ENCODE measurements around the gene CCDC187. TPM values are rescaled to one million over a fixed set of nuclear protein-coding genes. Genes with fewer than 3 reads are reported as not detected.
A peak's percentile ranks its signal among the peaks of the same experiment; 100 is the strongest.

CCDC187 gene
- total and polyA plus RNA-seq, 10 donors = 0.03 to 0.20 (median 0.11) TPM; not detected in 2

- intact Hi-C loops (cut with DNase I; ENCODE audit: low total_unique reads) = no loop called here
- Histone ChIP-seq H3K4me1 (peaks cover 0 to 95% (median 51%) of the 10 kb centered on the region in 6 donors), H3K9me3 (no peaks in the 10 kb centered on the region), H3K36me3 (peaks cover 0 to 67% (median 2%) of the 10 kb centered on the region in 6 donors), H3K4me3 (no peak overlapping the region), H3K27ac (no peak overlapping the region), H3K27me3 (replicated peaks in 1 of 7) (no peaks in the 10 kb centered on the region)
- DNase-seq = no peak
- TF ChIP-seq POLR2AphosphoS5 (IDR thresholded peaks at IDR 0.05) = peak in 1 of 3 donors; percentile 20
- TF ChIP-seq CTCF (IDR thresholded peaks at IDR 0.05 in 8 of 11, conservative IDR thresholded peaks at IDR 0.05 in 3 of 11) = no peak
- no peak for TF ChIP-seq POLR2A (IDR thresholded peaks at IDR 0.05)
- 83 to 90% (median 89%) methylated on average over 32 to 33 of the region's 33 CpGs for WGBS, 5 donors
These were observed 74.5 kb downstream of the CCDC187 start for GRCh38 chr9:136229096-136230065.

GRCh38 chr9:136228107-136228875, 75.6 kb downstream of the CCDC187 start:
- DNase-seq = no peak
- Histone ChIP-seq H3K27ac (no peak overlapping the region), H3K36me3 (peaks cover 0 to 67% (median 13%) of the 10 kb centered on the region in 6 donors), H3K4me1 (peaks cover 0 to 95% (median 56%) of the 10 kb centered on the region in 6 donors), H3K27me3 (replicated peaks in 1 of 7) (no peaks in the 10 kb centered on the region), H3K9me3 (no peaks in the 10 kb centered on the region), H3K4me3 (no peak overlapping the region)
- intact Hi-C loops (cut with DNase I; ENCODE audit: low total_unique reads) = no loop called here
- TF ChIP-seq POLR2A (IDR thresholded peaks at IDR 0.05) (no peak), POLR2AphosphoS5 (IDR thresholded peaks at IDR 0.05) (no peak), CTCF (IDR thresholded peaks at IDR 0.05 in 8 of 11, conservative IDR thresholded peaks at IDR 0.05 in 3 of 11) (no peak)
- 78 to 90% (median 82%) methylated on average over 12 to 18 of the region's 18 CpGs for WGBS, 5 donors

DNA sequence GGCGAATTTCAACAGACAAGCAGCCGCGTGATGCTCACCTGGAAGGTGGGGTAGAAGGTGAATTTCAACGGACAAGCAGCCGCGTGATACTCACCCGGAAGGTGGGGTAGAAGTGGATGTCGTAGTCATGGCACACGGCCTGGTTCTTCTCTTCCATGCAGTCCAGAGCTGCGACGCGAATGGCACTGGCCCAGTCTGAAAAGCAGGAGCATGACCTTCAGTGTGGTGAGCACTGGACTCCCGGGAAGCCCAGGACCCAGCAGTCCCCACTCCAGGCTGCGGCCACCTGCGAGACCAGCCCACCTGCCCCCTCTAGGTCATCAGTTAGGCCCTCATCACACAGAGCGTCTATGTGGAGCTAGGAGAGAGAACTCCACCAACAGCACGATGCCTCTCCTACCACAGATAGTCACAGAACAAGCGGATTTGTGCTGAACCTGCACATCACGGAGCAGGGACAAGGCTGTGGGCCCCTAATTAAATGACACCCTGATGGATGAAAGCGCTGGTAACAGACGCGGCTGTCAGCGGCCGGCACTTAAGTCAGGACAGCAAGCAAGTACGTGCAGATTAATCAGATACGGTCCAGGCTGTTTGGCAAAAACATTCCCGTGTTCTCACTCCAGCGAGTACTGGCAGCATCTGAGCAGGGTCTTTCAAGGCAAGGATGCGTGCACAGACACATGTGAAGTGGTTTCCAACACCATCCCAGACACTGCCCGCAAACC, 77.0 kb downstream of the CCDC187 start:
- no peaks in the 10 kb centered on the region for H3K9me3 ChIP-seq
- intact Hi-C loops (cut with DNase I; ENCODE audit: low total_unique reads) = no loop called here
- no peak for DNase-seq
- no peaks in the 10 kb centered on the region for H3K27me3 ChIP-seq (replicated peaks in 1 of 7)
- 91 to 96% (median 94%) methylated on average over 22 to 30 of the region's 30 CpGs for WGBS, 5 donors
- TF ChIP-seq POLR2AphosphoS5 (IDR thresholded peaks at IDR 0.05) (no peak), CTCF (IDR thresholded peaks at IDR 0.05 in 8 of 11, conservative IDR thresholded peaks at IDR 0.05 in 3 of 11) (no peak)
- peak overlapping the region in 7 of 8 donors; percentile 44 to 94 (median 79) for H3K27ac ChIP-seq
- H3K36me3 ChIP-seq = peaks cover 0 to 71% (median 26%) of the 10 kb centered on the region in 6 donors
- no peak overlapping the region for H3K4me3 ChIP-seq
- H3K4me1 ChIP-seq = peaks cover 0 to 94% (median 42%) of the 10 kb centered on the region in 6 donors

All from spleen (tissue), 11 donors.